Stomach (tissue), 9 donors: ENCODE measurements around the gene WASF3. TPM values are rescaled to one million over a fixed set of nuclear protein-coding genes. Genes with fewer than 3 reads are reported as not detected.

ENCODE experiments used
- DNase-seq, 2 donors: peaks; one replicate each; pipeline versions ENCODE4 v3.0.0 to v3.0.0-alpha.2; 2013 to 2019
- H3K27ac ChIP-seq, 5 donors: fragments of 200-600 bp in 4 of 5; sonication (generic) in 4 of 5; one replicate each; pipeline ENCODE4 v1.5.1; 2013 to 2019; ENCODE audit warnings: mild to moderate bottlenecking in 1 of 5, moderate library complexity in 1 of 5
- H3K27me3 ChIP-seq, 3 donors: fragments of 200-600 bp; sonication (generic); one replicate each; pipeline ENCODE4 v1.5.1; 2017 to 2019; ENCODE audit warnings: mixed run types in 1 of 3
- H3K36me3 ChIP-seq, 4 donors: fragments of 200-600 bp; sonication (generic); 1 replicate in 3 of 4; 2 replicates in 1 of 4; pipeline ENCODE4 v1.5.1; 2016 to 2019
- H3K4me1 ChIP-seq, 4 donors: fragments of 200-600 bp; sonication (generic); one replicate each; pipeline ENCODE4 v1.5.1; 2016 to 2019
- H3K4me3 ChIP-seq, 4 donors: fragments of 200-600 bp; sonication (generic) in 3 of 4; one replicate each; pipeline ENCODE4 v1.5.1; 2016 to 2019; ENCODE audit warnings: mild to moderate bottlenecking in 1 of 4
- H3K9me3 ChIP-seq, 4 donors: fragments of 200-600 bp; sonication (generic); one replicate each; pipeline ENCODE4 v1.5.1; 2016 to 2019
- CTCF ChIP-seq, 7 experiments: fragments of 450-650 bp in 4 of 7; fragments of 200-600 bp in 3 of 7; sonication (generic) in 3 of 7; IDR thresholded peaks; one replicate each; pipeline ENCODE4 v1.5.1; 2016 to 2019; ENCODE audit warnings: antibody characterized with exemption in 7 of 7, control low read depth in 2 of 7, mild to moderate bottlenecking in 1 of 7
- EP300 ChIP-seq: sonication (generic); formaldehyde crosslinking; IDR thresholded peaks from one replicate; pipeline ENCODE4 v1.6.1; 2017; ENCODE audit warnings: antibody characterized with exemption
- POLR2A ChIP-seq, 4 donors: fragments of 450-650 bp; IDR thresholded peaks; one replicate each; pipeline ENCODE4 v1.6.1; 2016; ENCODE audit warnings: antibody characterized with exemption in 4 of 4, control low read depth in 2 of 4, mild to moderate bottlenecking in 1 of 4, moderate library complexity in 1 of 4
- POLR2AphosphoS5 ChIP-seq, 3 donors: sonication (generic); formaldehyde crosslinking; IDR thresholded peaks; one replicate each; pipeline ENCODE4 v1.6.1; 2016; ENCODE audit warnings: antibody characterized with exemption in 3 of 3
- WGBS, 5 donors: extraction: QIAGEN DNeasy Blood & Tissue Kit in 3 of 5; methylation state at CpG; one replicate each; pipeline versions ENCODE4 v1.1.5 to v1.1.7; 2013 to 2018; 5-methylcytosine and 5-hydroxymethylcytosine counted together
- intact Hi-C: fragments of 100-400 bp; cut with DNase I; formaldehyde crosslinking; loops from one replicate; pipeline ENCODE4 v1.15.1; 2023; ENCODE audit warnings: low total_unique reads
- polyA plus RNA-seq, 3 donors: library from polyadenylated mRNA; stranded (reverse); fragments of 200-250 nt; gene quantifications; one replicate each; pipeline ENCODE4 v1.2.3, GENCODE V29; 2013
- total RNA-seq, 5 donors: library from RNA; depleted of rRNA; stranded (reverse); fragments of >200 nt; gene quantifications; one replicate each; pipeline versions ENCODE4 v1.1.0 to v1.2.3, GENCODE V29; 2014 to 2016
- donor health status: healthy with polysubstance abuse.
- donor health status: Bipolar disorder and iron deficiency.
- donor health status: healthy.

WASF3 gene
- total and polyA plus RNA-seq, 8 donors, result 0.87 to 12.8 (median 10.2) TPM

GRCh38 chr13:26529441-26529840 lies 28.0 kb upstream of the WASF3 start:
- Histone ChIP-seq H3K27me3 (peaks cover 0 to 10% (median 0%) of the 10 kb centered on the region in 3 donors), H3K4me3 (no peak overlapping the region), H3K27ac (no peak overlapping the region), H3K4me1 (no peaks in the 10 kb centered on the region), H3K9me3 (no peaks in the 10 kb centered on the region), H3K36me3 (no peaks in the 10 kb centered on the region)
- DNase-seq, result peak; percentile 27 to 84
- TF ChIP-seq POLR2A (IDR thresholded peaks at IDR 0.05) (no peak), CTCF (IDR thresholded peaks at IDR 0.05) (no peak)
- intact Hi-C loops, result no loop called here
- 30 to 34% (median 32%) methylated on average over 6 of the region's 6 CpGs for WGBS, 5 donors

- Histone ChIP-seq H3K27me3 (peaks cover 0 to 10% (median 0%) of the 10 kb centered on the region in 3 donors), H3K4me3 (no peak overlapping the region), H3K9me3 (no peaks in the 10 kb centered on the region), H3K36me3 (no peaks in the 10 kb centered on the region), H3K4me1 (no peaks in the 10 kb centered on the region), H3K27ac (no peak overlapping the region)
- no peak for TF ChIP-seq POLR2A (IDR thresholded peaks at IDR 0.05)
- TF ChIP-seq CTCF (IDR thresholded peaks at IDR 0.05), result no peak
- TF ChIP-seq EP300, result no peak
- no peak for TF ChIP-seq POLR2AphosphoS5 (IDR thresholded peaks at IDR 0.05)
- no peak for DNase-seq
- intact Hi-C loops, result no loop called here
- whole genome bisulfite sequencing, 5 donors, result 63 to 68% (median 67%) methylated on average over 3 of the region's 3 CpGs
Measured at GRCh38 chr13:26531742-26532141, 25.7 kb upstream of the WASF3 start.

- no peak overlapping the region for H3K27ac ChIP-seq
- H3K4me3 ChIP-seq, result no peak overlapping the region
- H3K27me3 ChIP-seq, result peaks cover 0 to under 1% (median 0%) of the 10 kb centered on the region in 3 donors
- WGBS, 5 donors, result 78 to 85% (median 84%) methylated on average over 8 to 9 of the region's 9 CpGs
- peaks cover 0 to 6% (median 5%) of the 10 kb centered on the region in 4 donors for H3K4me1 ChIP-seq
- intact Hi-C loops, result no loop called here
- no peak for TF ChIP-seq POLR2AphosphoS5 (IDR thresholded peaks at IDR 0.05)
- TF ChIP-seq POLR2A (IDR thresholded peaks at IDR 0.05), result no peak
- TF ChIP-seq CTCF (IDR thresholded peaks at IDR 0.05), result no peak
- TF ChIP-seq EP300, result no peak
- no peaks in the 10 kb centered on the region for H3K36me3 ChIP-seq
- no peak for DNase-seq
- H3K9me3 ChIP-seq, result no peaks in the 10 kb centered on the region
Measured at GRCh38 chr13:26534036-26534726, 23.3 kb upstream of the WASF3 start.

GRCh38 chr13:26538363-26539317 lies 18.8 kb upstream of the WASF3 start:
- no peaks in the 10 kb centered on the region for H3K9me3 ChIP-seq
- no peak overlapping the region for H3K4me3 ChIP-seq
- 36 to 44% (median 40%) methylated on average over 10 of the region's 10 CpGs for WGBS, 5 donors
- TF ChIP-seq EP300, result no peak
- TF ChIP-seq POLR2AphosphoS5 (IDR thresholded peaks at IDR 0.05), result no peak
- no peak for TF ChIP-seq CTCF (IDR thresholded peaks at IDR 0.05)
- TF ChIP-seq POLR2A (IDR thresholded peaks at IDR 0.05), result no peak
- no peaks in the 10 kb centered on the region for H3K27me3 ChIP-seq
- DNase-seq, result no peak
- peak overlapping the region in 1 of 5 donors; percentile 24 for H3K27ac ChIP-seq
- intact Hi-C loops, result no loop called here
- H3K4me1 ChIP-seq, result peaks cover 0 to 35% (median 17%) of the 10 kb centered on the region in 4 donors
- no peaks in the 10 kb centered on the region for H3K36me3 ChIP-seq
